Right ventricle myocardium inferior (tissue), 1 donor: ENCODE data around the gene ESR2. TPM values are rescaled to one million over a fixed set of nuclear protein-coding genes. Genes with fewer than 3 reads are reported as not detected.
A peak's percentile ranks its signal among the peaks of the same experiment; 100 is the strongest.
"Not testable (repeated sequence)": the region's sequence is repeated elsewhere in the genome, so short reads cannot be mapped to it uniquely, and the experiment has no call there.

Source experiments
- ATAC-seq: fragments of 200-7000 bp; cut with Tn5 transposase; one replicate; pipeline ENCODE4 v1.9.1; 2020; ENCODE audit warnings: mild to moderate bottlenecking, moderate library complexity
- DNase-seq: peaks from one replicate; pipeline ENCODE4 v3.0.0; 2021; ENCODE audit errors: missing footprints
- intact Hi-C: fragments of 100-400 bp; cut with DNase I; formaldehyde crosslinking; loops from one replicate; pipeline ENCODE4 v1.11.0; 2022
- long read RNA-seq: library from polyadenylated mRNA; unstranded; transcript quantifications from one replicate; pipeline ENCODE4 v2.0.0, GENCODE V29; 2021
- total RNA-seq: library from RNA; stranded (reverse); fragmentation: NEBNext Ultra II Directional; extraction: Animal tissue kit (Norgen Biotek cat#: 25700); gene quantifications from one replicate; pipeline ENCODE4 v1.2.1, GENCODE V29; 2021
- donor health status: DM: no; HTN: yes; CAD: no; lungs with severe emphysema.

The ESR2 gene
- total RNA-seq: 0.78 TPM
- long read RNA-seq: 0 reads

- no peak for DNase-seq
- intact Hi-C loops: loop anchor here (2.0 to 5.0 kb wide), 2 partner anchors 135 to 177 kb away; no protein-coding TSS in a partner anchor
- ATAC-seq: peak; percentile 69
These were observed at the start of gene ESR2 for GRCh38 chr14:64293976-64294671. TSS of gene ESR2 (minus strand) at chr14:64294371. CDS start at chr14:64282985, 11,386 bp downstream.

GRCh38 chr14:64340560-64341196 is 46.5 kb upstream of the ESR2 start:
- intact Hi-C loops: loop anchor here (5.0 to 10.0 kb wide), 3 partner anchors 134 to 297 kb away; partner anchors contain the start of genes ZBTB1 and ZBTB25
- no peak for DNase-seq
- no peak for ATAC-seq

GRCh38 chr14:64338616-64339316 is 44.6 kb upstream of the ESR2 start:
- intact Hi-C loops: loop anchor here (2.0 to 5.0 kb wide), 2 partner anchors 50 to 696 kb away; partner anchors contain the start of genes MTHFD1 and WDR89
- DNase-seq (peak; percentile 95), ATAC-seq (peak; percentile 95)

- ATAC-seq (peak; percentile 77), DNase-seq (no peak)
These were observed 43.9 kb upstream of the ESR2 start for GRCh38 chr14:64337888-64338615.

GRCh38 chr14:64329149-64329548 is 35.0 kb upstream of the ESR2 start:
- DNase-seq (no peak), ATAC-seq (no peak)
- intact Hi-C loops: no loop called here

More at GRCh38 chr14:64337888-64338615, 43.9 kb upstream of the ESR2 start:
- intact Hi-C loops: loop anchor here (2.0 to 5.0 kb wide), 2 partner anchors 51 to 696 kb away; partner anchors contain the start of genes MTHFD1 and WDR89

GRCh38 chr14:64326502-64326901 is 32.3 kb upstream of the ESR2 start:
- intact Hi-C loops: no loop called here
- no peak for DNase-seq
- ATAC-seq: no peak

GRCh38 chr14:64324895-64325294 is 30.7 kb upstream of the ESR2 start:
- DNase-seq (no peak), ATAC-seq (no peak)
- intact Hi-C loops: no loop called here

GRCh38 chr14:64324461-64324860 is 30.3 kb upstream of the ESR2 start:
- DNase-seq (no peak), ATAC-seq (no peak)
- intact Hi-C loops: no loop called here

- DNase-seq, ATAC-seq, intact Hi-C loops: not testable (repeated sequence)
These were observed 26.2 kb upstream of the ESR2 start for GRCh38 chr14:64320362-64320761.

GRCh38 chr14:64318695-64319094 is 24.5 kb upstream of the ESR2 start:
- DNase-seq, ATAC-seq, intact Hi-C loops: not testable (repeated sequence)

- ATAC-seq (no peak), DNase-seq (no peak)
- intact Hi-C loops: loop anchor here (2.0 to 10.0 kb wide), 2 partner anchors 259 to 505 kb away; no protein-coding TSS in a partner anchor
These were observed 9.3 kb upstream of the ESR2 start for GRCh38 chr14:64303471-64303917.

- DNase-seq (no peak), ATAC-seq (no peak)
- intact Hi-C loops: loop anchor here (5.0 kb wide), 1 partner anchor 161 kb away; no protein-coding TSS in a partner anchor
These were observed 4.6 kb upstream of the ESR2 start for GRCh38 chr14:64298773-64299172.

GRCh38 chr14:64296561-64296960 is 2.4 kb upstream of the ESR2 start:
- no peak for DNase-seq
- ATAC-seq: no peak
- intact Hi-C loops: loop anchor here (5.0 kb wide), 1 partner anchor 159 kb away; no protein-coding TSS in a partner anchor

GRCh38 chr14:64294672-64295413 is 672 bp upstream of the ESR2 start:
- ATAC-seq (peak; percentile 89), DNase-seq (peak; percentile 75)
- intact Hi-C loops: loop anchor here (2.0 to 5.0 kb wide), 3 partner anchors 136 to 178 kb away; no protein-coding TSS in a partner anchor

GRCh38 chr14:64292197-64292596 is 2.0 kb downstream of the ESR2 start:
- DNase-seq (no peak), ATAC-seq (no peak)
- intact Hi-C loops: loop anchor here (5.0 kb wide), 1 partner anchor 175 kb away; no protein-coding TSS in a partner anchor

GRCh38 chr14:64289571-64289970 is 4.6 kb downstream of the ESR2 start:
- intact Hi-C loops: no loop called here
- ATAC-seq (no peak), DNase-seq (no peak)

- DNase-seq (no peak), ATAC-seq (no peak)
- intact Hi-C loops: no loop called here
These were observed 12.4 kb downstream of the ESR2 start for GRCh38 chr14:64281805-64282204.
